ENCODE data around the gene FGA. TPM values are rescaled to one million over a fixed set of nuclear protein-coding genes. Genes with fewer than 3 reads are reported as not detected.

Gene FGA
- total RNA-seq, 2 donors from 2014 or later = not detected

DNA sequence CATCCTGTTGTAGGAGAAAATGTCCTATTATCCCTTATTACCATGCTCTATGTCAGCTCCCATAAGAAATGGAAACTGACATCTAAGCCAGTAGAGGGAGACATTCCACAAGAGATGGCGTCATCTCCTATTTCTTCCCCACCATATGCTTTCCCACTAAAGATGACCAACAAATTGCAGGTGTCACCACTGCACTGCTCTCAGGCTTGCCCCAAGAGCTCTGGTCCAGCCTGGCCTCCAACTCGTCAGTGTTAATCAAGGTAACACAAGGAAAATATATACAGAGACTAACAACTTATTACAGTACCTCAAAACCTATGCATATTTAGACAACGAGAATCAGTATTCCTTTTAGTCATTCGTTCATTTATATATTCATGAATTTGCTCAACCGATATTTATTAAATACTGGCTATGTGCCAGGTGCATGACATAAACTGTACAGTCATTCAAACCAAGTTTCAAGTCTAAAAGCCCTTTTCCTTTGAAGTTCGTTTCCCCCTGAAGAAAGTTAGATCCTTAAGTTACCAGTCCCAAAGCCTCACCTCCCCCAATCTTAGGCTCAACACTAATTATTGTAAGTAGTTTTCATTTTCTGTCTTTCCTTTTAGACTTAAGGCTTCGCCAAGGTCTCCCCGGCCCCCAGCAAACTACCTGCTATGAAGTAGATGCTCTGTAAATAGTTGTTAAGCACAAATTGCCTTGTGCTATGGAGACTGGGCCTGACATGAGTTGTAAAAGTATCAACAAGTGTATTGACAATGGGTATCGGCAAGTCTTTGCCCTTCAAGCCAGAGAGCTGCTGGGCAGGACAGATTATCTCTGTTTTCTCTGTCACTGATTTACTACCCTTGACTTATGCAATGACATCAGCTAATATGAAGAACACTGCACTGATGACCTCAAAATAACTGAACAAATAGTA lies 30.8 kb downstream of the FGA start:
- peak; percentile 95 for ATAC-seq
- peak in 1 of 2 donors; percentile 18 for DNase-seq
- intact Hi-C loops (cut with DNase I, micrococcal nuclease) = loop anchor here (10.0 kb wide), 2 partner anchors 65 to 215 kb away; no protein-coding TSS in a partner anchor

DNA sequence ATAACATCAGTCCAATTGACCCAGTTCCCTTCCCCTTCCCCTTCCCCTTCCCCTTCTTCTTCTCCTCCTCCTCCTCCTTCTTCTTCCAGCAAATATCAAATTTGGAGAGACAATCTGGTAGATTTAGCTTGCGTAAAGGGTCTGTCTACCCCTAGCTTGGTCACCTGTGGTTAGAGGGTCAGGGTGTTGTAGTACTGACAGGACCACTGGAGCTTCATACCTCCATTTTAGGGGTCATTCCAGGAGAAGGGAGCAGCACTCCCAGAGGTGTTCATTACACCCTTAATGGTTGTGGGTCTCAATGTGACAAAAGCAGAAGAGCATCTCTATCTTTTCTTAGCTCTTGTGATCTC lies 31.4 kb downstream of the FGA start:
- no peak for ATAC-seq
- DNase-seq = no peak
- intact Hi-C loops (cut with DNase I, micrococcal nuclease) = loop anchor here (10.0 kb wide), 2 partner anchors 66 to 216 kb away; no protein-coding TSS in a partner anchor

DNA sequence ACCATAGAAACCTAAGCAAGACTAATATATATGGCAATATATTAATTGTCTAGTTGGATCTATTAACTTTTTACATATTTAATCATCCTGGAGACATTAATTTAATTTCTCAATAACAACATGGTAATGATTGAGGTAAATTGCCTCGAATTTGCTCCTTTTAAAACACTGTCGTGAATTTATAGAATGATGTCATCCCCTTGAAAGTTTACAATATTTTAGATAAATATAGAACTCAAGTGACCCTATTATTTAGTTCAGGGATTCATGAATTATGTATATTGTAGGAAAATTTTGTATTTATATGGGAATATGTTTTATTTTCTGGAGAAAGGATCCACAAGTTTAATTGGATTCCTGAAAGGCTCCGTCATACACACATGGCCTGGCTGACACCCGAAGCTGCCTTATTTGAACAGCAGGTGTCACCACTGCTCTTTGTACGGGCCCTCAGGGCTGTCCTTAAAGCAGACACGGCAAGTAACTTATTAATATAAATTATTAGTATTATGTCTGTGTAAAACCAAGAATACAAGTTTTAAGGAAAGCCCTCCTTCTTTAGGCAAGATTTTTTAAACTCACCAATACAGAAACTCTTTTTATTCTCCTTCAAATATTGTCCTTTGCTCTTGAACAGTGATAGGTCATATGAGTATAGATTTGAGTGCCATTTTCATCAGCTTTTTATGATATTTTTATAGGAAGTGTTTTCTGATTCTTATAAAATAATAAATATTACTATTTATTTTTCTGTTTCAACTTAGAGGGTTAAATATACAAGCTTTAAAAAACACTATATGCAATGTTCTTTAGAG lies 38.5 kb downstream of the FGA start:
- DNase-seq (peak; percentile 53 to 71), ATAC-seq (peak; percentile 67)
- intact Hi-C loops (cut with DNase I, micrococcal nuclease) = loop anchor here (5.0 to 10.0 kb wide), 3 partner anchors 65 to 223 kb away; no protein-coding TSS in a partner anchor

DNA sequence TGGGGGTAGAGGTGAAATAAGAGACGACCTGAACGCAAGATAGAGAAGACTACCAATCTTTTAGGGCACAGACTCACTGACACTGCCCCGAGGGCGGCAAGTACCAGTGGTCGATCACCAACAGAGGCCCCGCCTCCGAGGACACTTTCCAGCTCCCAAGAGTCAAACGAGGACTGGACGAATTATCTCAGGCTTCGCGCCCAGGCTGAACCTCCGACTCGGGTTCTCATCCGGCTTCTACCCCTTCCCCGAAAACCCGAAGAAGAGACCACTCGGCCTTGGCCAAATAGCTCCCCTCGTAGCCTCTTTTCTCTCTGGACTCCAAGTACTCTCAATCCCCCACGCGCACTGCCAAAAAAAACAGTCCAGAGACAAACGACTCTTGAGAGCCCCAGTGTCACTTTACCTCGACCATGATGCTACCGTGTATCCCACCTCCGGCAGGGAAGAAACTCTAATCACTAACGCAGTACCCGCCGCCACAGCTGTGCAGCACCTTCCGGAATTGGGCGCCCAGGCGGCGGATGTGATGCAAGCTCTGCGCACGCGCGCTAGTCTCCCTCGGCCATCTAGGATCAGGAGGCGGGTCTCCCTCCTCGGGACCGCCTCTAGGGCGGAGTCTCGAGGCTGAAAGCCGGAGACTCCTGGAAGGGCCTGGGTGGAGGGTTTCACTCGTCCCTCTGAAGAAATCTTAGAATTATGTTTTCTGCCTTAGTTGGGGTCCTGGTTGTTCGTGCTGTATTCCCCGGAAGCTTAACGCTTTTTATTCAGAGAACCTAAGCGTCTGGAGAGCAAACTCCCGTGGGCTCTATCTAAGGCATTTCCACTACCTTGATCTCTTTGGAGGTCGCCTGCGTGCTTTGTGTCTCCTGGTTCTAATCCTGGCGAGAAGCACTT lies 40.4 kb downstream of the FGA start, which contains the start of gene PLRG1:
PLRG1 (minus strand) TSS at position 507 of the 897 bp plus-strand sequence; CDS start at position 415, 92 bp downstream.
- DNase-seq = peak; percentile 95 to 99
- ATAC-seq = peak; percentile 100
- intact Hi-C loops (cut with DNase I, micrococcal nuclease) = loop anchor here (5.0 to 10.0 kb wide), 3 partner anchors 67 to 225 kb away; no protein-coding TSS in a partner anchor

DNA sequence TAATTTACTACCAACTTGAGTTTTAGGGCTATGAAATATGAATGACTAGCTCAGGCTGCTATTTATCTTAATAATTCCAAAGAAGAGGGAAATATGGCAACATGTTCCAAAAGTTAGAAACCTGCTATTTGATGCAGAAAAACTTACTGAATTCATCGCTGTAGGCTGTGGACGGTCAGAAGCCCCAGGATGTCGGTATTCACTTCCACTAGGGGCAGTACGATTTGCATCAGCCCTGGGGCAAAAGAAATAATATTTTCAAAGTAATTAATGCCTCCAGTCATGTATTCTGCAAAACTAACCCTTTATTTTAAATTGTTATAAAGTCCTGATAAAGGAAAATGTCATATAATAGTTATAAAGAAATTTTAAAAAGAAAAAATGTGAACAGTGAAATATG lies 44.9 kb downstream of the FGA start:
- no peak for ATAC-seq
- intact Hi-C loops (cut with DNase I, micrococcal nuclease) = no loop called here
- DNase-seq = no peak

DNA sequence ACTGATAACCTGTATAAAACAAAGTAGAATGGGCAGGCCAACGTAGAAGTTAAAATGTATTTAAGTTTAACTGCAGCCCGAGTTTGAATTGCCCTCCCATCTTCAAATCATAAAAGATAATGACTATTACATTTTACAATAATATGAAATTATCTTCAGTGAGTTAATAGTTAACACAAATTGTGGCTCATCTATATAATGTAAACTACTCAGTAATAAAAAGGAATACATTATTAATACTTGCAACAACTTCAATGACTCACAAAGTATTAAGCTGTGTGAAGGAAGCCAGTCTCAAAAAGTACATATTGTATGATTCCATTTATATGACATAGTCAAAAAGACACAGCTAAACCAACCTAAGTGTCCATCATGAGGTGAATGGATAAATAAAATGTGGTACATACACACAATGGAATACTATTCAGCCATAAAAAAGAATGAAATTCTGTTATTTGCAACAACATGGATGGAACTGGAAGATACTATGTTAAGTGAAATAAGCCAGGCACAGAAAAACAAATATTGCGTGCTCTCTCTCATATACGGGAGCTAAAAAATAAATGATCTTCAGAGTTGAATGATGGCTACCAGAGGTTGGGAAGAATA lies 48.2 kb downstream of the FGA start:
- intact Hi-C loops (cut with DNase I, micrococcal nuclease) = no loop called here
- no peak for DNase-seq
- peak; percentile 85 for ATAC-seq

Other genes starting within 250 kb of the FGA start
- 1 to 10 TPM in 1 of 2 donors, under 1 TPM in 1; 0.43 to 1.5 TPM for gene DCHS2, start 98.9 kb downstream of the FGA start, total RNA-seq
- gene PLRG1, start 40.3 kb downstream of the FGA start, total RNA-seq = 10 to 100 TPM; 57.4 to 57.9 TPM
- not detected for gene FGB, start 27.7 kb downstream of the FGA start, total RNA-seq
- gene FGG, start 21.9 kb upstream of the FGA start, total RNA-seq = not detected
- under 1 TPM; 0.18 to 0.53 TPM for gene LRAT, start 153.3 kb upstream of the FGA start, total RNA-seq
- gene RBM46, start 190.5 kb upstream of the FGA start, total RNA-seq = not detected

Data from left colon (tissue), 2 donors.